Heart right ventricle (tissue), 16 donors: ENCODE results near the gene DENND10. TPM values are rescaled to one million over a fixed set of nuclear protein-coding genes. Genes with fewer than 3 reads are reported as not detected.

ENCODE experiments used
- ATAC-seq, 8 donors: fragments of 200-7000 bp; cut with Tn5 transposase; one replicate each; pipeline ENCODE4 v1.9.1; 2020; ENCODE audit warnings: mild to moderate bottlenecking in 8 of 8, moderate library complexity in 8 of 8, moderate number of reproducible peaks in 1 of 8
- DNase-seq, 2 donors: peaks; one replicate each; pipeline ENCODE4 v3.0.0-alpha.2; 2020
- H3K27ac ChIP-seq, 10 donors: fragments of 200-600 bp; sonication (generic) in 2 of 10; one replicate each; pipeline versions ENCODE4 v1.5.0 to v1.8.0; 2020 to 2022; ENCODE audit warnings: mild to moderate bottlenecking in 3 of 10
- H3K27me3 ChIP-seq, 7 donors: fragments of 200-600 bp; one replicate each; pipeline ENCODE4 v1.8.0; 2021 to 2022; ENCODE audit warnings: mild to moderate bottlenecking in 2 of 7
- H3K36me3 ChIP-seq, 9 donors: fragments of 200-600 bp; sonication (generic) in 1 of 9; one replicate each; pipeline versions ENCODE4 v1.5.0 to v1.8.0; 2020 to 2022; ENCODE audit warnings: mild to moderate bottlenecking in 2 of 9
- H3K4me1 ChIP-seq, 9 donors: fragments of 200-600 bp; sonication (generic) in 1 of 9; one replicate each; pipeline versions ENCODE4 v1.5.0 to v1.8.0; 2020 to 2022; ENCODE audit warnings: mild to moderate bottlenecking in 4 of 9
- H3K4me3 ChIP-seq, 10 donors: fragments of 200-600 bp; sonication (generic) in 2 of 10; one replicate each; pipeline versions ENCODE4 v1.5.0 to v1.8.0; 2020 to 2022; ENCODE audit warnings: mild to moderate bottlenecking in 7 of 10, moderate library complexity in 2 of 10
- H3K9me3 ChIP-seq, 11 donors: fragments of 200-600 bp in 10 of 11; sonication (generic) in 2 of 11; one replicate each; pipeline versions ENCODE4 v1.5.0 to v1.8.0; 2013 to 2022; ENCODE audit warnings: mild to moderate bottlenecking in 2 of 11, control low read depth in 1 of 11, moderate library complexity in 1 of 11
- CTCF ChIP-seq, 9 donors: fragments of 200-600 bp; sonication (generic) in 2 of 9; IDR thresholded peaks; one replicate each; pipeline versions ENCODE4 v1.5.0 to v1.8.0; 2021 to 2022; ENCODE audit warnings: antibody characterized with exemption in 9 of 9, mild to moderate bottlenecking in 5 of 9, moderate library complexity in 1 of 9
- WGBS, 2 donors: extraction: QIAGEN DNeasy Blood & Tissue Kit; methylation state at CpG; one replicate each; pipeline ENCODE4 v1.1.7; 2013; ENCODE audit warnings: inconsistent platforms in 1 of 2; 5-methylcytosine and 5-hydroxymethylcytosine counted together
- intact Hi-C, 10 donors: fragments of 100-400 bp; cut with DNase I; formaldehyde crosslinking; loops; one replicate each; pipeline versions ENCODE4 v1.11.1 to v1.14.2; 2022
- polyA plus RNA-seq, 2 donors: library from polyadenylated mRNA; stranded (reverse); fragments of 200-250 nt; gene quantifications; one replicate each; pipeline ENCODE4 v1.2.3, GENCODE V29; 2013
- total RNA-seq, 10 donors: library from RNA; stranded (reverse); fragmentation: NEBNext Ultra II Directional in 3 of 10; extraction: Animal tissue kit (Norgen Biotek cat#: 25700) in 3 of 10; gene quantifications; one replicate each; pipeline versions ENCODE4 v1.2.1 to v1.2.4, GENCODE V29; 2021 to 2023
- donor health status: Arrhythmogenic right ventricular cardiomyopathy.
- donor health status: ischemic (EF 13 %, LVEDD 7.1; RV severe dilation, severe dysfunction).
- donor health status: healthy with polysubstance abuse.
- donor health status: DM: no; HTN: yes; CAD: no.
- donor health status: DM: no; HTN: no; CAD: no.
- donor health status: ischemic (EF 25% LVEDD 6.9; RV normal size, moderate dysfunction).
- donor health status: ischemic (EF 25% LVEDD 5.7; RV mildly dilated, moderate dysfunction).
- donor health status: healthy.
- donor health status: DM: yes; HTN: yes; CAD: no.
- donor health status: Ischemic cardiomyopathy.
- donor health status: ischemic (EF 35%, LVEDD 5.7; RV mildly dilated, moderate dysfunction).
- donor health status: nonischemic (EF 11% LVEDD 7.7; RV severe dilation, severe dysfunction).
- donor health status: DM: yes; HTN: yes; CAD: no.
- donor health status: PGD.
- donor health status: ischemic (EF 29% LVEDD 5.4; RV normal size, mild dysfunction).
- donor health status: nonischemic (EF 23%, LVEDD 6.1; RV moderate dilation, normal function).

DENND10 gene
- total and polyA plus RNA-seq, 12 donors = 10.7 to 28.4 (median 21.9) TPM

- H3K4me3 ChIP-seq = no peak overlapping the region
- WGBS, 2 donors = 60 to 76% methylated on average over 3 of the region's 3 CpGs
Observed at GRCh38 chr10:119100434-119101238, 3.3 kb upstream of the DENND10 start.

GRCh38 chr10:119101366-119102098, 2.4 kb upstream of the DENND10 start:
- WGBS, 2 donors = 64 to 70% methylated on average over 10 of the region's 10 CpGs
- Histone ChIP-seq H3K27me3 (no peaks in the 10 kb centered on the region), H3K9me3 (no peaks in the 10 kb centered on the region), H3K4me1 (peaks cover 0 to 28% (median 16%) of the 10 kb centered on the region in 9 donors), H3K27ac (peak overlapping the region in 5 of 10 donors; percentile 46 to 68 (median 59)), H3K4me3 (no peak overlapping the region), H3K36me3 (peaks cover 0 to 3% (median 0%) of the 10 kb centered on the region in 9 donors)
- DNase-seq (no peak), ATAC-seq (no peak)
- no peak for TF ChIP-seq CTCF (IDR thresholded peaks at IDR 0.05)
- intact Hi-C loops = loop anchor here in 1 of 10 donors (2.0 kb wide), 1 partner anchor 21 kb away; the partner anchor contains the start of gene EIF3A

More at GRCh38 chr10:119100434-119101238, 3.3 kb upstream of the DENND10 start:
- ATAC-seq (peak in 4 of 8 donors; percentile 11 to 33 (median 14)), DNase-seq (peak in 1 of 2 donors; percentile 16)
- Histone ChIP-seq H3K27me3 (no peaks in the 10 kb centered on the region), H3K36me3 (peaks cover 0 to 3% (median 0%) of the 10 kb centered on the region in 9 donors), H3K4me1 (peaks cover 0 to 27% (median 15%) of the 10 kb centered on the region in 9 donors), H3K27ac (peak overlapping the region in 9 of 10 donors; percentile 1 to 68 (median 46)), H3K9me3 (no peaks in the 10 kb centered on the region)
- TF ChIP-seq CTCF (IDR thresholded peaks at IDR 0.05) = no peak
- intact Hi-C loops = no loop called here

GRCh38 chr10:119103241-119103902, 541 bp upstream of the DENND10 start:
- no peak for DNase-seq
- intact Hi-C loops = loop anchor here in 1 of 10 donors (2.0 kb wide), 1 partner anchor 23 kb away; the partner anchor contains the start of gene EIF3A
- H3K27me3 ChIP-seq = no peaks in the 10 kb centered on the region
- peak in 1 of 8 donors; percentile 1 for ATAC-seq
- peak overlapping the region in 5 of 10 donors; percentile 5 to 90 (median 78) for H3K4me3 ChIP-seq
- TF ChIP-seq CTCF (IDR thresholded peaks at IDR 0.05) = no peak
- 44 to 50% methylated on average over 12 of the region's 12 CpGs for WGBS, 2 donors
- H3K27ac ChIP-seq = peak overlapping the region in 6 of 10 donors; percentile 12 to 58 (median 42)
- peaks cover 0 to 28% (median 19%) of the 10 kb centered on the region in 9 donors for H3K4me1 ChIP-seq
- peaks cover 0 to 11% (median 0%) of the 10 kb centered on the region in 9 donors for H3K36me3 ChIP-seq
- H3K9me3 ChIP-seq = no peaks in the 10 kb centered on the region
